NCI-H2029 treated with DMSO at 0.1 percent for 48 hours (cell line): ENCODE data around the gene PPM1D.
"Not testable (repeated sequence)": the region's sequence is repeated elsewhere in the genome, so short reads cannot be mapped to it uniquely, and the experiment has no call there.

ENCODE experiments used
- DNase-seq: peaks from one replicate; lab custom pipeline; 2025; lab: John Stamatoyannopoulos, UW

PPM1D gene

GRCh38 chr17:60599620-60600489 is at the start of gene PPM1D:
Gene PPM1D (plus strand): TSS chr17:60600193. CDS start chr17:60600415, 222 bp downstream.
- peak; percentile 88 for DNase-seq

- DNase-seq = not testable (repeated sequence)
Measured at GRCh38 chr17:60552255-60552654, 47.7 kb upstream of the PPM1D start.

GRCh38 chr17:60554377-60554788 is 45.6 kb upstream of the PPM1D start:
- DNase-seq = peak; percentile 0

- no peak for DNase-seq
Measured at GRCh38 chr17:60555786-60556185, 44.2 kb upstream of the PPM1D start.

- DNase-seq = no peak
Measured at GRCh38 chr17:60557805-60558204, 42.2 kb upstream of the PPM1D start.

- no peak for DNase-seq
Measured at GRCh38 chr17:60559659-60559994, 40.4 kb upstream of the PPM1D start.

- DNase-seq = no peak
Measured at GRCh38 chr17:60559995-60560859, 39.8 kb upstream of the PPM1D start.

- no peak for DNase-seq
Measured at GRCh38 chr17:60560860-60561257, 39.1 kb upstream of the PPM1D start.

GRCh38 chr17:60562421-60562820 is 37.6 kb upstream of the PPM1D start:
- DNase-seq = no peak

- no peak for DNase-seq
Measured at GRCh38 chr17:60563743-60564142, 36.2 kb upstream of the PPM1D start.

GRCh38 chr17:60565233-60565632 is 34.8 kb upstream of the PPM1D start:
- DNase-seq = no peak

- DNase-seq = no peak
Measured at GRCh38 chr17:60573236-60574051, 26.5 kb upstream of the PPM1D start.

- DNase-seq = no peak
Measured at GRCh38 chr17:60577147-60577915, 22.7 kb upstream of the PPM1D start.

- no peak for DNase-seq
Measured at GRCh38 chr17:60579090-60579489, 20.9 kb upstream of the PPM1D start.

- DNase-seq = no peak
Measured at GRCh38 chr17:60579551-60579950, 20.4 kb upstream of the PPM1D start.

GRCh38 chr17:60583008-60583407 is 17.0 kb upstream of the PPM1D start:
- DNase-seq = no peak

GRCh38 chr17:60585887-60586286 is 14.1 kb upstream of the PPM1D start:
- no peak for DNase-seq

GRCh38 chr17:60586288-60586974 is 13.6 kb upstream of the PPM1D start:
- DNase-seq = peak; percentile 19

- DNase-seq = no peak
Measured at GRCh38 chr17:60590070-60590469, 9.9 kb upstream of the PPM1D start.

GRCh38 chr17:60592750-60593149 is 7.2 kb upstream of the PPM1D start:
- no peak for DNase-seq
